HuH-7.5 (cell line): ENCODE data around the gene ANKAR.
"Not testable (repeated sequence)": the region's sequence is repeated elsewhere in the genome, so short reads cannot be mapped to it uniquely, and the experiment has no call there.

Source experiments
- DNase-seq: peaks from one replicate; pipeline ENCODE4 v3.0.0; 2011; ENCODE audit warnings: low spot score

ANKAR gene

DNA sequence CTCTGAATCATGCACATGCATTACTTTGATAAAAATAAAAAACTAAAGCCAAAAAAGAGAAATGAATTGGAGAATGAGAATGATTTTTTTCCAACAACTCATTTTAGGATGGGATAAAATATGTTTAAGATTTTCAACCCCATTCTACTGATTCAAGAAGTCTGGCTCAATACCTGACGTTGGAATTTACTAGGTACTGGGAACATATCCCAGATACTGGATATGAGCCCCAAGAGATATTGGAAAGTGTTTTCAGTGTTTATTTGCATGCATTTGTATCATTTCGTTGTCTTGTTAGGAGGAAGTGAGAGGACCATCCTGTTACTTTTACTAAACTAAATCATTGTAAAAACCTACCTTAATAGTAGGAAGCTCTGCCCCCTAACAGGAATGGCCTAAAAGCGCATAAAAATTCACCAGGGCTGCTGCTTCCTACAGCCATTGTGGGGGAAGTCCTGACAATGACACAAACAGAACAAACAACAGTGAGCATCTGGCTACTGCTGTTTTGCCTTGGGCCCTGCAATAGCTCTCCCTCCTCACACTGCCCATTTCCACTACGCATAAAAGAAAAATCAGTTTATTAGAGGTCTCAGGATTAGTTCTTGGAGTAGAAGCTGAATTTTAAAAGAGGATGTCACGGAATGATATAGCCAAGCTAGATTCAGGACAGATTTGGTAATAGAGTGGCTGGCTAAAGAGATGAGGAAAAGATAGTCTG lies 35.2 kb downstream of the ANKAR start:
- no peak for DNase-seq

DNA sequence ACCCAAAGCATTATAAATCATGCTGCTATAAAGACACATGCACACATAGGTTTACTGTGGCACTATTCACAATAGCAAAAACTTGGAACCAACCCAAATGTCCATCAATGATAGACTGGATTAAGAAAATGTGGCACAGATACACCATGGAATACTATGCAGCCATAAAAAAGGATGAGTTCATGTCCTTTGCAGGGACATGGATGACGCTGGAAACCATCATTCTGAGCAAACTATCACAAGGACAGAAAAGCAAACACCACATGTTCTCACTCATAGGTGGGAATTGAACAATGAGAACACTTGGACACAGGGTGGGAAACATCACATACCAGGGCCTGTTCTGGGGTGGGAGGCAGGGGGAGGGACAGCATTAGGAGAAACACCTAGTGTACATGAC lies 43.1 kb downstream of the ANKAR start:
- DNase-seq: not testable (repeated sequence)

DNA sequence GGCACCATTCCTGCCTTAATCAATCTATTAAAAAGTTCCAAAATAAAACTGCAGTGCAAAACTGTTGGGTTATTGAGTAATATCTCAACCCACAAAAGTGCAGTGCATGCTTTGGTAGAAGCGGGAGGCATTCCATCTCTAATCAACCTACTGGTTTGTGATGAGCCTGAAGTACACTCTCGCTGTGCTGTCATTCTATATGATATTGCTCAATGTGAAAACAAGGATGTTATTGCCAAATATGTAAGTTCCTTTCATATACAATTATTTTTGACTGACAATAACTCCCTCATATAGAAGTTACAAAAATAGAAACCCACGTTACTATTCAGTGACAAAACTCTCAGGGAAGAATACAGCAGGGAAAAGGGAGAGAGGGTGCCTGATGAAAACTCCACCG lies 45.1 kb downstream of the ANKAR start:
- no peak for DNase-seq

DNA sequence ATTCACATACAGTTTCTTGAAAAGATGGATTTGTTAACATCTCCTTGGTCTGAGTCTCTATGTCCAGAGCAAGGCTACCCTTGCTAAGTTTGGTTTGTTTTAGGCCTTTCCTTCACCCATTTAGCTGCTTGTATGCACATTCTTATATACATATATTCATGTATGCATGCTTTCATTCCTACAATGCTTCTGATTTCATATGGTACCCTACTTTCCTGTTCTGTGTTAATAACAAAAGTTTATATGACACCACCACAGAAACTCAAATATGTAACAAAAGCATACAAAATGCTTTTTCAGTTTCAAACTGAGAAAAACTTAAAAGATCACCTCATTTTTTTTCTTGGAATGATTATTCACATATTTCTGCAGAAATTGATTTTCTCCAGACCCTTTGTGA lies 48.7 kb downstream of the ANKAR start:
- no peak for DNase-seq
